Ishikawa (cell line): ENCODE measurements around the gene GOLGA8B.

ENCODE experiments used
- CEBPB ChIP-seq: IDR thresholded peaks from 2 replicates; pipeline ENCODE4 v1.6.1; 2012
- CREB1 ChIP-seq: IDR thresholded peaks from 2 replicates; pipeline ENCODE4 v1.6.1; 2012; ENCODE audit warnings: low read depth
- EGR1 ChIP-seq: IDR thresholded peaks from 2 replicates; pipeline ENCODE4 v1.6.1; 2012
- EP300 ChIP-seq: IDR thresholded peaks from 2 replicates; pipeline ENCODE4 v1.6.1; 2012; ENCODE audit warnings: borderline replicate concordance
- FOXM1 ChIP-seq: IDR thresholded peaks from 2 replicates; pipeline ENCODE4 v1.6.1; 2012; ENCODE audit warnings: low read depth, borderline replicate concordance
- TCF12 ChIP-seq: IDR thresholded peaks from 2 replicates; pipeline ENCODE4 v1.6.1; 2012; ENCODE audit warnings: low read depth
- YY1 ChIP-seq: IDR thresholded peaks from 2 replicates; pipeline ENCODE4 v1.6.1; 2012; ENCODE audit warnings: low read depth

DNA sequence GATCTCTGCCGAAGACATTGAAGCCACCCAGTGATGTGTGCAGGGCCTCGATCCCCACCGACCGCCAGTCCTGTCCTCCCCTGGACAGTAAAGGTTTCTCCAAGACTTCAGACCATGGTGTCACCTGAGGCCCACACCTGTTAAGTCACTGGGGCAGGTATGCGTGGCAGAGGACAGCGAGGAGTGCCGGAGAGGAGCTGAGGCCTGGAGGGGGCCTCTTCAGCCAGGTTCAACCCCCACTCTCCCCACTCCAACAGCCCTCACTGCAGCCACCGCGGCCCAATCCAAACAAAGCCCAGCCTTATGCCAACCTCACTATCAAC, 2.4 kb downstream of the GOLGA8B start:
- TF ChIP-seq EP300 (no peak), YY1 (no peak), CREB1 (no peak), EGR1 (no peak), TCF12 (no peak), CEBPB (no peak), FOXM1 (no peak)
